Parathyroid adenoma (tissue), 2 donors: Measurements from ENCODE around the gene NUBP1.

Source experiments
- H2AFZ ChIP-seq: fragments of 300-600 bp; sonication (generic); one replicate; pipeline ENCODE4 v1.7.0; 2017; ENCODE audit warnings: antibody characterized with exemption, mild to moderate bottlenecking
- H3K27ac ChIP-seq: fragments of 300-600 bp; sonication (generic); one replicate; pipeline ENCODE4 v1.7.0; 2017
- H3K27me3 ChIP-seq: fragments of 300-600 bp; sonication (generic); one replicate; pipeline ENCODE4 v1.7.0; 2017; ENCODE audit warnings: low read length; ENCODE audit not compliant: control insufficient read depth, insufficient read depth
- H3K36me3 ChIP-seq: fragments of 300-600 bp; sonication (generic); one replicate; pipeline ENCODE4 v1.7.0; 2017; ENCODE audit warnings: low read length; ENCODE audit not compliant: control insufficient read depth, insufficient read depth
- H3K4me1 ChIP-seq: fragments of 300-600 bp; sonication (generic); one replicate; pipeline ENCODE4 v1.7.0; 2017; ENCODE audit warnings: control low read depth
- H3K4me2 ChIP-seq: fragments of 300-600 bp; sonication (generic); one replicate; pipeline ENCODE4 v1.7.0; 2017; ENCODE audit warnings: low read length
- H3K4me3 ChIP-seq: fragments of 300-600 bp; sonication (generic); one replicate; pipeline ENCODE4 v1.7.0; 2017; ENCODE audit warnings: low read depth, low read length
- H3K79me2 ChIP-seq: fragments of 300-600 bp; sonication (generic); one replicate; pipeline ENCODE4 v1.7.0; 2017; ENCODE audit warnings: control low read depth
- H3K9ac ChIP-seq: fragments of 300-600 bp; sonication (generic); one replicate; pipeline ENCODE4 v1.7.0; 2017; ENCODE audit warnings: mild to moderate bottlenecking
- H3K9me3 ChIP-seq: fragments of 300-600 bp; sonication (generic); one replicate; pipeline ENCODE4 v1.7.0; 2017; ENCODE audit warnings: low read length; ENCODE audit not compliant: control insufficient read depth
- CTCF ChIP-seq: fragments of 300-600 bp; sonication (generic); IDR thresholded peaks from one replicate; pipeline ENCODE4 v1.7.0; 2017; ENCODE audit warnings: antibody characterized with exemption, mild to moderate bottlenecking
- donor health status: primary hyperparathyroidism.

Gene NUBP1

GRCh38 chr16:10791048-10791447 is 47.4 kb downstream of the NUBP1 start:
- H3K4me1 ChIP-seq: no peaks in the 10 kb centered on the region
- no peak overlapping the region for H3K9ac ChIP-seq
- H3K4me2 ChIP-seq: no peak overlapping the region
- H3K36me3 ChIP-seq: no peaks in the 10 kb centered on the region
- no peak overlapping the region for H3K4me3 ChIP-seq
- no peaks in the 10 kb centered on the region for H3K9me3 ChIP-seq
- no peak overlapping the region for H2AFZ ChIP-seq
- no peak for TF ChIP-seq CTCF
- H3K27me3 ChIP-seq: no peaks in the 10 kb centered on the region
- H3K79me2 ChIP-seq: no peaks in the 10 kb centered on the region
- H3K27ac ChIP-seq: no peak overlapping the region

- no peak overlapping the region for H2AFZ ChIP-seq
- H3K27me3 ChIP-seq: no peaks in the 10 kb centered on the region
- no peak for TF ChIP-seq CTCF
- H3K9ac ChIP-seq: no peak overlapping the region
- H3K79me2 ChIP-seq: no peaks in the 10 kb centered on the region
- no peaks in the 10 kb centered on the region for H3K9me3 ChIP-seq
- H3K4me3 ChIP-seq: no peak overlapping the region
- no peaks in the 10 kb centered on the region for H3K4me1 ChIP-seq
- H3K36me3 ChIP-seq: no peaks in the 10 kb centered on the region
- H3K4me2 ChIP-seq: no peak overlapping the region
- H3K27ac ChIP-seq: no peak overlapping the region
These were observed 56.1 kb downstream of the NUBP1 start for GRCh38 chr16:10799736-10800135.

- Histone ChIP-seq H3K9me3 (no peaks in the 10 kb centered on the region), H3K4me1 (no peaks in the 10 kb centered on the region), H3K4me3 (no peak overlapping the region), H3K36me3 (no peaks in the 10 kb centered on the region), H3K27ac (no peak overlapping the region), H2AFZ (no peak overlapping the region), H3K27me3 (no peaks in the 10 kb centered on the region), H3K9ac (no peak overlapping the region), H3K4me2 (no peak overlapping the region), H3K79me2 (no peaks in the 10 kb centered on the region)
- no peak for TF ChIP-seq CTCF
These were observed 61.7 kb downstream of the NUBP1 start for GRCh38 chr16:10805334-10805733.

GRCh38 chr16:10806698-10807097 is 63.1 kb downstream of the NUBP1 start:
- Histone ChIP-seq H3K27me3 (no peaks in the 10 kb centered on the region), H3K79me2 (no peaks in the 10 kb centered on the region), H3K27ac (no peak overlapping the region), H3K9ac (no peak overlapping the region), H3K36me3 (no peaks in the 10 kb centered on the region), H3K4me2 (no peak overlapping the region), H3K4me3 (no peak overlapping the region), H2AFZ (no peak overlapping the region), H3K9me3 (no peaks in the 10 kb centered on the region), H3K4me1 (no peaks in the 10 kb centered on the region)
- TF ChIP-seq CTCF: no peak

- no peak overlapping the region for H3K4me2 ChIP-seq
These were observed 64.6 kb downstream of the NUBP1 start for GRCh38 chr16:10808218-10808617.

More at GRCh38 chr16:10808218-10808617, 64.6 kb downstream of the NUBP1 start:
- Histone ChIP-seq H3K27ac (no peak overlapping the region), H2AFZ (no peak overlapping the region), H3K9me3 (no peaks in the 10 kb centered on the region), H3K36me3 (no peaks in the 10 kb centered on the region), H3K4me3 (no peak overlapping the region), H3K9ac (no peak overlapping the region), H3K4me1 (no peaks in the 10 kb centered on the region), H3K79me2 (no peaks in the 10 kb centered on the region), H3K27me3 (no peaks in the 10 kb centered on the region)
- TF ChIP-seq CTCF: no peak
